Gastrocnemius medialis (tissue), 4 donors: ENCODE measurements around the gene SPTBN5. TPM values are rescaled to one million over a fixed set of nuclear protein-coding genes. Genes with fewer than 3 reads are reported as not detected.

Source experiments
- ATAC-seq, 2 donors: fragments of 150-250 bp; one replicate each; pipeline ENCODE4 v1.9.1; 2016
- DNase-seq, 2 donors: peaks; one replicate each; pipeline ENCODE4 v3.0.0-alpha.2; 2019
- H3K27ac ChIP-seq, 4 donors: fragments of 200-600 bp; sonication (generic); 1 replicate in 1 of 4; 2 replicates in 3 of 4; pipeline ENCODE4 v1.5.1; 2016 to 2018; ENCODE audit warnings: mild to moderate bottlenecking in 2 of 4, moderate library complexity in 1 of 4
- H3K27me3 ChIP-seq, 3 donors: fragments of 200-600 bp; sonication (generic) in 2 of 3; 1 replicate in 1 of 3; 2 replicates in 2 of 3; pipeline versions ENCODE4 v1.5.1 to v1.6.0; 2016 to 2019; ENCODE audit warnings: mild to moderate bottlenecking in 1 of 3, moderate library complexity in 1 of 3
- H3K36me3 ChIP-seq, 2 donors: fragments of 200-600 bp; sonication (generic) in 1 of 2; one replicate each; pipeline ENCODE4 v1.5.1; 2017 to 2018
- H3K4me1 ChIP-seq, 2 donors: fragments of 200-600 bp; sonication (generic) in 1 of 2; one replicate each; pipeline ENCODE4 v1.5.1; 2016 to 2017; ENCODE audit warnings: mild to moderate bottlenecking in 2 of 2
- H3K4me3 ChIP-seq, 4 donors: fragments of 200-600 bp; sonication (generic) in 3 of 4; 1 replicate in 1 of 4; 2 replicates in 3 of 4; pipeline ENCODE4 v1.5.1; 2016 to 2019; ENCODE audit warnings: mild to moderate bottlenecking in 2 of 4
- H3K9me3 ChIP-seq, 3 donors: fragments of 200-600 bp; sonication (generic) in 2 of 3; 1 replicate in 1 of 3; 2 replicates in 2 of 3; pipeline ENCODE4 v1.5.1; 2016 to 2019
- CTCF ChIP-seq, 5 experiments: fragments of 450-650 bp in 3 of 5; fragments of 200-600 bp in 2 of 5; sonication (generic) in 2 of 5; IDR thresholded peaks in 4 of 5; conservative IDR thresholded peaks in 1 of 5; 1 replicate in 4 of 5; 2 replicates in 1 of 5; pipeline ENCODE4 v1.5.1; 2016 to 2019; ENCODE audit warnings: antibody characterized with exemption in 5 of 5, mild to moderate bottlenecking in 3 of 5, moderate library complexity in 3 of 5
- POLR2A ChIP-seq, 2 donors: fragments of 450-650 bp; IDR thresholded peaks; one replicate each; pipeline ENCODE4 v1.6.1; 2017; ENCODE audit warnings: antibody characterized with exemption in 2 of 2, mild to moderate bottlenecking in 2 of 2, moderate library complexity in 2 of 2
- in situ Hi-C, 4 donors: fragments of 200-750 bp; cut with MboI; loops; one replicate each; pipeline versions ENCODE4 v1.15.0 to v1.8.0; 2017; ENCODE audit warnings: low sequenced_read_pairs in 4 of 4
- intact Hi-C: fragments of 100-400 bp; cut with DNase I; formaldehyde crosslinking; loops from one replicate; pipeline ENCODE4 v1.15.1; 2023; ENCODE audit warnings: low total_unique reads
- total RNA-seq, 4 donors: library from RNA; depleted of rRNA; stranded (reverse); fragments of >200 nt; gene quantifications; one replicate each; pipeline versions ENCODE4 v1.1.0 to v1.2.3, GENCODE V29; 2016

The SPTBN5 gene
- total RNA-seq, 4 donors from 2014 or later: 0.03 to 0.05 (median 0.04) TPM; not detected in 1

DNA sequence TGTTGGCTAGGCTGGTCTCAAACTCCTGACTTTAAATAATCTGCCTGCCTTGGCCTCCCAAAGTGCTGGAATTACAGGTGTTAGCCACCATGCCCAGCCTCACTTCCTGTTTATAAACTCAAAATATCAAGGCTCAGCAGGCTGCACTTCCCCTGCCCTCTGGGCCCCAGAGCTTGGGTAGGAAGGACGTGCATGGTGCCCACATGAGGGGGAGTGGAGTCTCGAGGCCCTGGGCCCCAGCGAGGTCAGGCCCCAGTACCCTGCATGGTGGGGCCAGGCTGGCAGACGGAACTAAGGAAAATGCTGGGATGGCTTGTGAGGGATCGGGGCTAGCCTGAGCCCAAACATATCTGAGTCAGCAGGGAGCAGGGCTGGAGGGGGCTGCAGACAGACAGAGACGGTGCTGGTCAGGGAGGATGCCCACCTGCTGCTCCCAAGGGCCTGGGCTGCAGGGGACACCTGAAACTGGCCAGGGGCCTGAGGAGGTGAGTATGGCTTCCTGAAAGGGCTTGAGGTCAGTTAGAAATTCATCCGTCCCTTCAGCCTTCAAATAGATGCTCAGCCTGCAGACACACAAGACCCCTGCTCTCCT is 5.1 kb downstream of the SPTBN5 start:
- Histone ChIP-seq H3K27ac (no peak overlapping the region), H3K9me3 (no peaks in the 10 kb centered on the region), H3K36me3 (no peaks in the 10 kb centered on the region), H3K27me3 (no peaks in the 10 kb centered on the region), H3K4me1 (peaks cover 7 to 10% of the 10 kb centered on the region in 2 donors), H3K4me3 (no peak overlapping the region)
- intact Hi-C loops (no loop called here), in situ Hi-C loops (no loop called here)
- TF ChIP-seq POLR2A (IDR thresholded peaks at IDR 0.05): no peak
- no peak for TF ChIP-seq CTCF (IDR thresholded peaks at IDR 0.05 in 4 of 5, conservative IDR thresholded peaks at IDR 0.05 in 1 of 5)
- DNase-seq (no peak), ATAC-seq (no peak)

GRCh38 chr15:41887893-41888292 is 6.0 kb downstream of the SPTBN5 start:
- no peaks in the 10 kb centered on the region for H3K36me3 ChIP-seq
- TF ChIP-seq CTCF (IDR thresholded peaks at IDR 0.05 in 4 of 5, conservative IDR thresholded peaks at IDR 0.05 in 1 of 5): no peak
- no peak for TF ChIP-seq POLR2A (IDR thresholded peaks at IDR 0.05)
- intact Hi-C loops: no loop called here

GRCh38 chr15:41887161-41887560 is 6.7 kb downstream of the SPTBN5 start:
- no peaks in the 10 kb centered on the region for H3K27me3 ChIP-seq
- no peaks in the 10 kb centered on the region for H3K9me3 ChIP-seq
- no peak overlapping the region for H3K4me3 ChIP-seq
- peaks cover 1 to 2% of the 10 kb centered on the region in 2 donors for H3K4me1 ChIP-seq
- DNase-seq (no peak), ATAC-seq (no peak)
- TF ChIP-seq POLR2A (IDR thresholded peaks at IDR 0.05) (no peak), CTCF (IDR thresholded peaks at IDR 0.05 in 4 of 5, conservative IDR thresholded peaks at IDR 0.05 in 1 of 5) (no peak)
- H3K27ac ChIP-seq: no peak overlapping the region
- no peaks in the 10 kb centered on the region for H3K36me3 ChIP-seq
- intact Hi-C loops: no loop called here
- in situ Hi-C loops: no loop called here

More at GRCh38 chr15:41887893-41888292, 6.0 kb downstream of the SPTBN5 start:
- ATAC-seq (no peak), DNase-seq (no peak)
- in situ Hi-C loops: no loop called here
- H3K9me3 ChIP-seq: no peaks in the 10 kb centered on the region
- no peak overlapping the region for H3K4me3 ChIP-seq
- no peaks in the 10 kb centered on the region for H3K27me3 ChIP-seq
- H3K4me1 ChIP-seq: peaks cover 5 to 8% of the 10 kb centered on the region in 2 donors
- H3K27ac ChIP-seq: no peak overlapping the region

- no peaks in the 10 kb centered on the region for H3K27me3 ChIP-seq
- no peak overlapping the region for H3K4me3 ChIP-seq
- intact Hi-C loops: no loop called here
- in situ Hi-C loops: no loop called here
- no peak for ATAC-seq
- H3K4me1 ChIP-seq: peaks cover 0 to 5% of the 10 kb centered on the region in 2 donors
- DNase-seq: no peak
- TF ChIP-seq POLR2A (IDR thresholded peaks at IDR 0.05) (no peak), CTCF (IDR thresholded peaks at IDR 0.05 in 4 of 5, conservative IDR thresholded peaks at IDR 0.05 in 1 of 5) (no peak)
- no peak overlapping the region for H3K27ac ChIP-seq
- H3K9me3 ChIP-seq: no peaks in the 10 kb centered on the region
- no peaks in the 10 kb centered on the region for H3K36me3 ChIP-seq
Observed at GRCh38 chr15:41886741-41887140, 7.1 kb downstream of the SPTBN5 start.

DNA sequence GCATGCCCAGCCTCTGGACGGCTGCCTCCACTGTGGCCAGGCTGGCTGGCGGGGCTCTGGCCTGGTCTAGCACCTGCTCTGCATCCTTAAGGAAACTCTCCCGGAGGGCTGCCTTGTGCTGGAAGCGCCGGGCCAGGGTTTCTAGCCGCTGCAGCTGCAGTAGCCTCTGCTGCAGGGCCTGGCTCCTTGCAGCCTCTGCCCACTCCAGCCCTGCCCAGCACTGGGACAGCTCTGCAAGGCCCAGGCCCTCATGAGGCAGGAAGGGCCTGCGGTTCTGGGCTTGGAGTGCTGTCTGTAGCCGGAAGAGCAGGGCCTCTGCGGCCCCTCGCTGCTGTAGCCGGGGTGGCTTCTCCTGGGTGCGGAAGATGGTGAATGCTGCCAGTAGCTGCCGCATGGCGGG is 8.0 kb downstream of the SPTBN5 start:
- in situ Hi-C loops: no loop called here
- intact Hi-C loops: no loop called here
- H3K27ac ChIP-seq: no peak overlapping the region
- no peaks in the 10 kb centered on the region for H3K27me3 ChIP-seq
- H3K9me3 ChIP-seq: no peaks in the 10 kb centered on the region
- no peaks in the 10 kb centered on the region for H3K36me3 ChIP-seq
- TF ChIP-seq CTCF (IDR thresholded peaks at IDR 0.05 in 4 of 5, conservative IDR thresholded peaks at IDR 0.05 in 1 of 5) (no peak), POLR2A (IDR thresholded peaks at IDR 0.05) (no peak)
- ATAC-seq (no peak), DNase-seq (no peak)
- H3K4me1 ChIP-seq: peaks cover 0 to 7% of the 10 kb centered on the region in 2 donors
- no peak overlapping the region for H3K4me3 ChIP-seq
